Stimulated activated CD8-positive, alpha-beta memory T cell treated with anti-CD3 and anti-CD28 coated beads, Interleukin-15, amount 100 ng/mL, for 1 hour (primary cell): ENCODE results near the gene SCN8A.
"Not testable (repeated sequence)": the region's sequence is repeated elsewhere in the genome, so short reads cannot be mapped to it uniquely, and the experiment has no call there.

Experiments used
- DNase-seq: peaks from one replicate; pipeline ENCODE4 v3.0.0-alpha.2; 2020; ENCODE audit warnings: low read depth

The SCN8A gene

GRCh38 chr12:51622564-51622963 is 31.5 kb downstream of the SCN8A start:
- DNase-seq, result no peak

GRCh38 chr12:51625370-51625769 is 34.3 kb downstream of the SCN8A start:
- DNase-seq, result no peak

- no peak for DNase-seq
Measured at GRCh38 chr12:51626115-51626514, 35.1 kb downstream of the SCN8A start.

GRCh38 chr12:51626629-51627028 is 35.6 kb downstream of the SCN8A start:
- no peak for DNase-seq

GRCh38 chr12:51630256-51630880 is 39.3 kb downstream of the SCN8A start:
- DNase-seq, result no peak

GRCh38 chr12:51630986-51631385 is 40.0 kb downstream of the SCN8A start:
- no peak for DNase-seq

GRCh38 chr12:51631591-51631990 is 40.6 kb downstream of the SCN8A start:
- DNase-seq, result no peak

- DNase-seq, result no peak
Measured at GRCh38 chr12:51632623-51633022, 41.6 kb downstream of the SCN8A start.

- no peak for DNase-seq
Measured at GRCh38 chr12:51635346-51635745, 44.3 kb downstream of the SCN8A start.

- no peak for DNase-seq
Measured at GRCh38 chr12:51636581-51636980, 45.5 kb downstream of the SCN8A start.

GRCh38 chr12:51636986-51637385 is 46.0 kb downstream of the SCN8A start:
- no peak for DNase-seq

- no peak for DNase-seq
Measured at GRCh38 chr12:51639361-51639760, 48.3 kb downstream of the SCN8A start.

- no peak for DNase-seq
Measured at GRCh38 chr12:51642286-51642685, 51.3 kb downstream of the SCN8A start.

- no peak for DNase-seq
Measured at GRCh38 chr12:51643951-51644350, 52.9 kb downstream of the SCN8A start.

- not testable (repeated sequence) for DNase-seq
Measured at GRCh38 chr12:51644691-51645090, 53.7 kb downstream of the SCN8A start.

GRCh38 chr12:51645961-51646360 is 54.9 kb downstream of the SCN8A start:
- no peak for DNase-seq

GRCh38 chr12:51647647-51648046 is 56.6 kb downstream of the SCN8A start:
- DNase-seq, result no peak

- no peak for DNase-seq
Measured at GRCh38 chr12:51653431-51653830, 62.4 kb downstream of the SCN8A start.

GRCh38 chr12:51661199-51661598 is 70.2 kb downstream of the SCN8A start:
- DNase-seq, result no peak

GRCh38 chr12:51661836-51662235 is 70.8 kb downstream of the SCN8A start:
- no peak for DNase-seq

GRCh38 chr12:51662728-51663154 is 71.7 kb downstream of the SCN8A start:
- no peak for DNase-seq

- no peak for DNase-seq
Measured at GRCh38 chr12:51663390-51663789, 72.4 kb downstream of the SCN8A start.

- no peak for DNase-seq
Measured at GRCh38 chr12:51666696-51667095, 75.7 kb downstream of the SCN8A start.

GRCh38 chr12:51667269-51667668 is 76.2 kb downstream of the SCN8A start:
- no peak for DNase-seq

- no peak for DNase-seq
Measured at GRCh38 chr12:51669271-51669670, 78.2 kb downstream of the SCN8A start.
